Effector memory CD4-positive, alpha-beta T cell (primary cell): ENCODE measurements around the gene SMARCD2.
A peak's percentile ranks its signal among the peaks of the same experiment; 100 is the strongest.

Experiments used
- DNase-seq, 3 donors: peaks; one replicate each; pipeline ENCODE4 v3.0.0-alpha.2; 2020
- H3K27ac ChIP-seq: 2 replicates; pipeline ENCODE4 v1.7.0; 2013; ENCODE audit warnings: mild to moderate bottlenecking, low read length, moderate library complexity; ENCODE audit not compliant: insufficient read depth, poor library complexity, severe bottlenecking
- H3K27me3 ChIP-seq: replicated peaks from 2 replicates; pipeline ENCODE4 v1.7.0; 2013; ENCODE audit warnings: mild to moderate bottlenecking, low read length; ENCODE audit not compliant: insufficient read depth, control insufficient read depth, poor library complexity, severe bottlenecking
- H3K36me3 ChIP-seq: 2 replicates; pipeline ENCODE4 v1.7.0; 2013; ENCODE audit warnings: mild to moderate bottlenecking, low read length, moderate library complexity; ENCODE audit not compliant: control insufficient read depth, insufficient read depth
- H3K4me1 ChIP-seq: 2 replicates; pipeline ENCODE4 v1.7.0; 2013; ENCODE audit warnings: low read length, mild to moderate bottlenecking; ENCODE audit not compliant: control insufficient read depth, insufficient read depth, poor library complexity, severe bottlenecking
- H3K4me3 ChIP-seq: 2 replicates; pipeline ENCODE4 v1.7.0; 2013; ENCODE audit warnings: low read length, low read depth, mild to moderate bottlenecking; ENCODE audit not compliant: insufficient read depth, poor library complexity, severe bottlenecking
- H3K9me3 ChIP-seq: 2 replicates; pipeline ENCODE4 v1.7.0; 2013; ENCODE audit warnings: mild to moderate bottlenecking, low read length, moderate library complexity; ENCODE audit not compliant: control insufficient read depth

The SMARCD2 gene

GRCh38 chr17:63840591-63841349, 1.7 kb downstream of the SMARCD2 start:
- DNase-seq: no peak
- Histone ChIP-seq H3K4me3 (peak overlapping the region; percentile 87), H3K4me1 (peaks cover 24% of the 10 kb centered on the region), H3K9me3 (no peaks in the 10 kb centered on the region), H3K27me3 (no peaks in the 10 kb centered on the region), H3K27ac (peak overlapping the region; percentile 92), H3K36me3 (peaks cover 17% of the 10 kb centered on the region)

DNA sequence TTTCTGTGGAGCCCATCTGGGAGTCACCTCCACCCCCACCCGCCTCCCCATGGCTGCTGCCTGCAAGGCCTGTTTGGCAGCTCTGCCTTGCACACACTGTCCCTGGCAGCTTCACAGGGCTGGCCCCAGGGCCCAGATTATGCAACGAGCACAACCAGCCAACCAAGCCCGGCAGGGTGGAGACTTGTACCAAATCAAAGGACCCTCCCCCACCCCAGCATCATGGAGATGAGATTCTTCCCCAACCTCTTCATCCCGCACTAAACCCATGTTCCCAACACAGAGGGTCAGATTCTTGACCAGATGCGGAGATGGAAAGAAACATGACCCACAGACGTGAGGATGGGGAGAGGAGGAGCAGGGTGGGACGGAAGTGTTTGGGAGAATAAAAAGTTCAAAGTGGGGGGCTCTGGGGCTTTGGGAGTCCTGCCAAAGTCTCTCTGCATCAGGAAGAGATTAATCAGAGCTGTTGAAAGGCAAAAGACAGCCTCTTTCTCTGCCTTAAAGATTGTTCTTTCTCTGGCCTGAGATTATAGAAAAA, 3.8 kb downstream of the SMARCD2 start:
- no peak for DNase-seq
- Histone ChIP-seq H3K36me3 (peaks cover 37% of the 10 kb centered on the region), H3K4me1 (peaks cover 29% of the 10 kb centered on the region), H3K9me3 (no peaks in the 10 kb centered on the region), H3K4me3 (no peak overlapping the region), H3K27ac (peak overlapping the region; percentile 49), H3K27me3 (no peaks in the 10 kb centered on the region)

GRCh38 chr17:63837962-63838600, 4.4 kb downstream of the SMARCD2 start:
- peak overlapping the region; percentile 49 for H3K27ac ChIP-seq
- no peak overlapping the region for H3K4me3 ChIP-seq
- no peak for DNase-seq
- H3K9me3 ChIP-seq: no peaks in the 10 kb centered on the region
- peaks cover 43% of the 10 kb centered on the region for H3K36me3 ChIP-seq
- H3K4me1 ChIP-seq: peaks cover 29% of the 10 kb centered on the region
- H3K27me3 ChIP-seq: no peaks in the 10 kb centered on the region

DNA sequence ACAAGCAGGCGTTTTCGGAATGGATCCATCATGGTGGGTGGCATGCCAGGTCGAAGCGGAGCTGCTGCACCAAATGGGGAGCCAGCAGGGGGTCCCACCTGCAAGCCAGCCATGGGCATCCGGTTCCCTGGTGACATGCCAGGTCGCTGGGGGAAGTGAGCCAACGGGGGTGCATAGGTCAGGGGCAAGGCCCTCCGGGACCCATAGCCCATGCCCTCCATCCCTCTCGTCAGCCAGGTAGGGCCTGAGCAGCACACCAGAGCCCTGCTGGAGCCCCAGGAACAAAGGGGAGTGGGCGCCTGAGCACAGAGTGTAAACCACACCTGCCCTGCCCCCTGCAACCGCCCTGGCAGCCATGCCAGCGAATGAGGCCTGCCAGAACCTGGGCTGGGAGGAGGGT, 5.0 kb downstream of the SMARCD2 start:
- H3K9me3 ChIP-seq: no peaks in the 10 kb centered on the region
- H3K4me1 ChIP-seq: peaks cover 29% of the 10 kb centered on the region
- no peaks in the 10 kb centered on the region for H3K27me3 ChIP-seq
- DNase-seq: no peak
- H3K36me3 ChIP-seq: peaks cover 49% of the 10 kb centered on the region
- no peak overlapping the region for H3K27ac ChIP-seq
- no peak overlapping the region for H3K4me3 ChIP-seq

DNA sequence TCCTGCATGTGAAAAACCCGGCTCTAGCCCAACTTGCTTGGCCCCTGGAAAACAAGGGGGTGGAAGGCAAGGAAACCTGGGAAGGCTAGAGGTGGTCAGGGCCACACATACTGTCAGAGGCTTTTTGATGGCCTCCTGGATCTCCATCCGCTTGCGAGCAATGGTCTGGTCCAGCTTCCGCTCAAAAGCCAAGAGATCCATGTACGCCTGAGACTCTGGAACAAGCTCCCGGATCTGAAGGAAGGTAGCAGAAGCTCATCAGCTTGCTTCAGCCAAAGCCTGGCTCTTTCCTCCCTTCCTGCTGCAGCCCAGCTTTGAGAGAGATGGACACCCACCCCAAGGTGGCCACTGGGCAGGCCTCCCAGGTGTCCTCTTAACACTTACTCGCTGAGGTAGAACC, 5.7 kb downstream of the SMARCD2 start:
- Histone ChIP-seq H3K36me3 (peaks cover 55% of the 10 kb centered on the region), H3K27me3 (no peaks in the 10 kb centered on the region), H3K9me3 (no peaks in the 10 kb centered on the region), H3K4me3 (no peak overlapping the region), H3K4me1 (peaks cover 33% of the 10 kb centered on the region), H3K27ac (no peak overlapping the region)
- no peak for DNase-seq

DNA sequence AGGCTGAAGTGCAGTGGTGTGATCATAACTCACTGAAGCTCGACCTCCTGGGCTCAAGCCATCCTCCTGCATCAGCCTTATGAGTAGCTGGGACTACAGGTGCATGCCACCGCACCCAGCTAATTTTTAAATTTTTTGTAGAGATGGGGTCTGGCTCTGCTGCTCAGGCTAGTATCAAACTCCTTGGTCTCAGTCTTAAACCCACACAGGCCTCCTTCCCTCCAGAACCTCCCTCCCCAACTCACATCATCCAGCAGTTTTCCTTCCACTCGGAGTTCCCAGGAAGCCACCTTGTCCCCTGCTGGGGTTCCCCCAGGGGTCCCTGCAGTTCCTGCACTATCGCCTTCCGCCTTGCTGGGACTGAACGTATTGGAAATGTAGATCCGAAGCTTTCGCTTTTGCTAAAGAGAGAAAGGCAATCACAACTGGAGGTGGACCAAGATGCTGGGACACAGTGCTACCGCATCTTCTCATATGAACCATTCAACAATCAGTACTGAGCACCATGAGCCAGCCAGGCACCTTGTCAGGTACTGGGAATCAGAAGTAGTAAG, 7.2 kb downstream of the SMARCD2 start:
- peaks cover 71% of the 10 kb centered on the region for H3K36me3 ChIP-seq
- H3K9me3 ChIP-seq: no peaks in the 10 kb centered on the region
- H3K4me3 ChIP-seq: no peak overlapping the region
- H3K27ac ChIP-seq: no peak overlapping the region
- no peak for DNase-seq
- H3K27me3 ChIP-seq: no peaks in the 10 kb centered on the region
- H3K4me1 ChIP-seq: peaks cover 35% of the 10 kb centered on the region

DNA sequence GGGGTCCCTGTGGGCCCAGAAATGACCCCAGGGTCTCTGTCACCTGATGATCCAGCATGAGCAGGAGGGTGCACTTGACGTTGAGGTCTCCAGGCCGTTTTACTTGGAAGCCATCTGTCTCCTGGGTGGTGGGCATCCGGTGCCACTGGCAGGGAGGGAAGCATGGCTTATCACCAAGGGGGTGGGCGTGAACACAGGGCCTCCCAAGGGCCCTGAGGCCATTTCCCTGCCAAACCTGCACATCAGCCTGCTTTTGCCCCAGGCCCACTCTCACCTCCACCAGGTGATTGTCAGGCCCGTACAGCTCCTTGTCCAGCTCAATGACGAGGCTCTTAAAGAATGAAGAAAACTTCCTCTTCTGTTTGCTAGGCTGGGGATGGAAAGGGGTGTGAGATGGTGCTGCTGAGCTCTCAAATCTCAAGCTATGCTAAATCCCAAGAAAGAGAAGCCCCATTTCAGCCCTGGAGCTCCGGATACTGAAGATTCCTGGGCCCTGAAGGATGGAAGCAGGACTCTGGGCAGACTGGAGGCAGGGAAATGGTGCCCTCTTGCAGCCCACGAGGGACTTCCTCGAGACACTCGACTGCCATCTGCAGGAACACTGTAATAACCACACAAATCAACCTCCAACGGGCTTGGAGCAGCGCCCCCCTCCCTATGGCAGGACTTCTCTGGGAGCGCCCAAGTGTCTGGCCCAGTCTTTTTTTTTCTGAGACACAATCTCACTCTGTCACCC, 7.9 kb downstream of the SMARCD2 start:
- H3K27me3 ChIP-seq: no peaks in the 10 kb centered on the region
- DNase-seq: peak; percentile 36 to 55 (median 44)
- peaks cover 34% of the 10 kb centered on the region for H3K4me1 ChIP-seq
- peaks cover 78% of the 10 kb centered on the region for H3K36me3 ChIP-seq
- H3K4me3 ChIP-seq: no peak overlapping the region
- H3K27ac ChIP-seq: peak overlapping the region; percentile 3
- H3K9me3 ChIP-seq: no peaks in the 10 kb centered on the region

- no peak overlapping the region for H3K27ac ChIP-seq
- DNase-seq: no peak
- no peaks in the 10 kb centered on the region for H3K9me3 ChIP-seq
- H3K36me3 ChIP-seq: peaks cover 83% of the 10 kb centered on the region
- no peak overlapping the region for H3K4me3 ChIP-seq
- H3K4me1 ChIP-seq: peaks cover 30% of the 10 kb centered on the region
- H3K27me3 ChIP-seq: no peaks in the 10 kb centered on the region
Observed at GRCh38 chr17:63833741-63834373, 8.6 kb downstream of the SMARCD2 start.

DNA sequence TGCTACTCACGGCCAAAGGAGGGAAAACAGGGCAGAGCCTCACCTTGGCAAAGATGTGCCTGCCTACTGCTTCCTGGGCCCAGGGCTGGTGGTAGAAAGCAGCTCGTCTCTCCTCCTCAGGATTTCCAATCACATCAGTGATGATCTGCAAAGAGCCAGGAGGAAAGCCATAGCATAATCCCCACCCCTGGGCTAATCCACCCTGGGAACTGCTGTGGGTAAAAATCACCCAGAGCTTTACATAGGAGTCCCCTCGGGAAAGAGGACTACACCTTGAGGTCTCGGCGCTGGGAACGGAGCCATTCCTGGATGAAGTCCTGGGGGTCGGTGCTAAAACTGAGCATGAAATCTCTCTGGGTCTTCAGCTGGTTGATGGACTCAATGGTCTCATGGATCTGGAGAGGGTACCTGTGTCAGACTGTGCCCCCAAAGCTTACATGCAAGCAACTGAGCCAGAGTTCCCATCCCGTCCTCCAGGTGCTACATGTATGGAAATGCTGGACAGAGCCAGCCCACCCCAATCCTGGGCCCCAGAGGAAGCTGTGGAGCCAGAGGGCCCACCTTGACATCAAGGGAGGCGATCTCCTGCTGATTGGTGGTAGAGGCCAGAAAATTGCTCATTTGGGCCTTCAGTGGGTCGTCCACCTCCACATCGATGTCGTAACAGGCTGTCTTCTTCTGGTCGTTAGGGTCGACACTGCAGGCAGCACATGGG, 9.3 kb downstream of the SMARCD2 start:
- H3K4me3 ChIP-seq: no peak overlapping the region
- no peak overlapping the region for H3K27ac ChIP-seq
- no peaks in the 10 kb centered on the region for H3K27me3 ChIP-seq
- H3K36me3 ChIP-seq: peaks cover 83% of the 10 kb centered on the region
- H3K9me3 ChIP-seq: no peaks in the 10 kb centered on the region
- peaks cover 32% of the 10 kb centered on the region for H3K4me1 ChIP-seq
- DNase-seq: no peak
